ENCODE data around the gene SRSF7.
"Not testable (repeated sequence)": the region's sequence is repeated elsewhere in the genome, so short reads cannot be mapped to it uniquely, and the experiment has no call there.

Gene SRSF7

GRCh38 chr2:38737000-38737698, 14.0 kb downstream of the SRSF7 start:
- H3K4me3 ChIP-seq, H3K27ac ChIP-seq: not testable (repeated sequence)

DNA sequence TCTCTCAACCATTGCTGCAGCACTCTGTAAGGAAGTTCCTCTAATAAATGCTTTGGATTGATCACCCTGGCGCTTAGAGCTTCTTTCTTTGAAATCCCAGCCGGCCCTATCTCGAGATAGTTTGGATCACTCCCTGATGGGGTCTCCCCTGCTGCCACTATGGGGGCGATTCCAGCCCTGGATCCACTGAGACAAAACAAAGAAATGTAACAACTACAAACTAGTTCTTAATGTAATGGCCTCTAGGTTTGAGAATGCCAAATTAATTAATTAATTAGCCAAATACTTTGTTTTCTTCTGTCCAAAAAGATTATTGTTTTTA, 15.2 kb downstream of the SRSF7 start:
- Histone ChIP-seq H3K4me3 (no peak overlapping the region), H3K27ac (no peak overlapping the region)

DNA sequence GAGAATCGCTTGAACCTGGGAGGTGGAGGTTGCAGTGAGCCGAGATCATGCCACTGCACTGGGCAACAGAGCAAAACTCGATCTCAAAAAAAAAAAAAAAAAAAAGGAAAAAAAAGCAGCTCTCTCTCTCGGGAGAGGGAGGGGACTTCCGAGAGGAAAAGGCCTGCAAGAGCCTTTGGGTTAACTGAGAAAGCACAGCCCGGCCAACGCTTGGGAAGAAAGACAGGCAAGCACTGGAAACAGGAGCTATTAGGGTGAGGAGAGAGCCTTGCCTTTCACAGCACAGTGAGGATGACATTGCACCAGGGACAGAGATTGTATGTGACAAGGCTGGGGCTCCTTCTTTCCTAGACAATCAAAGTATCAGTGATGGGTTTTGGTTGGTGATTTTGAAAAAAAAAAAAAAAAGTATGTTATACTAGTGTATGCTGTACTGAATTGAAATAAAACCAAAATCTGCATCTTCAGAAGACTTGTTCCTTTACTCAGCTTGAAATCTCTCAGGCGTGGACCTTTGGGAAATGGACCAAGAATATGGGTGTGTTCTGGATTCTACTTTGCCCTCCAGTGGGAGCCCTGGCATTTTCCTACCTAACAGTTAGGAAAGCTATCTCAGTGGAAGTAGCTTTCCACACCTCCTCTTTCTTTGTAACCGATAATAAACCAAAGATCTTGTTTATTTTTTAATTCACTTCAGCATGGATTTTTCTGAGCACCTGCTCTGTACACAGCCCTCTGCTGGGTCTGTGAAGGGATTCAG, 16.7 kb downstream of the SRSF7 start:
- H3K27ac ChIP-seq: peak overlapping the region in 1 of 21 experiments; percentile 21
- H3K4me3 ChIP-seq: no peak overlapping the region

GRCh38 chr2:38733300-38733971, 17.7 kb downstream of the SRSF7 start:
- no peak overlapping the region for H3K4me3 ChIP-seq
- peak overlapping the region in 1 of 21 experiments; percentile 21 for H3K27ac ChIP-seq

- no peak overlapping the region for H3K4me3 ChIP-seq
- H3K27ac ChIP-seq: no peak overlapping the region
Observed at GRCh38 chr2:38731684-38732221, 19.4 kb downstream of the SRSF7 start.

GRCh38 chr2:38731090-38731489, 20.1 kb downstream of the SRSF7 start:
- H3K4me3 ChIP-seq: no peak overlapping the region
- no peak overlapping the region for H3K27ac ChIP-seq

DNA sequence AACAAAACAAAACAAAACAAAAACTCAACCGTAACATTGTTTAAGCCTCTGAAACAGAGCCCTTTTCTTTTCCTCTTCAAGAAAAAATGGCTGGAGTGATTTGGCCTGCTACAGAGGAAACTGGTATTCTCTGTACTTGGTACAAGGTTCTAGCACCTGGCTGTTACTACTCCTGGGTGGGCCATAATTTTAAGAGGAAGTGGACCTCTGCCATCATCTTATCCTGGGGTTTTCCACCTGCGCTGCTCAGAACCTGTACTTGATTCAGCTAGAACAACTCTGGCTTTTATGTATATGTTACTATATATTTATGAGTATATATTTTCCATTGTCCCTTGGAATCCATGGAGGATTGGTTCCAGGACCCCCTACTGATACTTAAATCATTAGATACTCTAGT, 22.5 kb downstream of the SRSF7 start:
- Histone ChIP-seq H3K4me3 (no peak overlapping the region), H3K27ac (no peak overlapping the region)

GRCh38 chr2:38727661-38728060, 23.5 kb downstream of the SRSF7 start:
- H3K4me3 ChIP-seq: no peak overlapping the region
- no peak overlapping the region for H3K27ac ChIP-seq

DNA sequence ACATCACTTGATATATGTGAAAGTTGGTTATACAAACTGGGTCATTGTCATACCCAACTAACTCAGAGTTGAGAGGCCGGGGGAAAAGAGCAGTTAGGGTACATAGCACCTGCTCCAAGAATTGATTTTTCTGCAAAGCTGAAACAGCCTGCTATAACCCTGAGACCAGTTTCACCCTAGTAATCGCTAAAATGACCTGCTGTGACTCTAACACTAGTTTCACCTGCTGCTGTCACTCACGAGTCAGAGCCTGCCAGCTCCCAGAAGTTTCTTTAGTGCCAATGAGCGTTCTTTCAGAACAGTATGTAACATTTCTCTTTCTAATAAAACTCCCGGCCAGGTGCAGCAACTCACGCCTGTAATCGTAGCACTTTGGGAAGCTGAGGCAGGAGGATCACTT, 28.0 kb downstream of the SRSF7 start:
- peak overlapping the region in 4 of 21 experiments; percentile 11 to 79 (median 41) for H3K27ac ChIP-seq
- H3K4me3 ChIP-seq: no peak overlapping the region

DNA sequence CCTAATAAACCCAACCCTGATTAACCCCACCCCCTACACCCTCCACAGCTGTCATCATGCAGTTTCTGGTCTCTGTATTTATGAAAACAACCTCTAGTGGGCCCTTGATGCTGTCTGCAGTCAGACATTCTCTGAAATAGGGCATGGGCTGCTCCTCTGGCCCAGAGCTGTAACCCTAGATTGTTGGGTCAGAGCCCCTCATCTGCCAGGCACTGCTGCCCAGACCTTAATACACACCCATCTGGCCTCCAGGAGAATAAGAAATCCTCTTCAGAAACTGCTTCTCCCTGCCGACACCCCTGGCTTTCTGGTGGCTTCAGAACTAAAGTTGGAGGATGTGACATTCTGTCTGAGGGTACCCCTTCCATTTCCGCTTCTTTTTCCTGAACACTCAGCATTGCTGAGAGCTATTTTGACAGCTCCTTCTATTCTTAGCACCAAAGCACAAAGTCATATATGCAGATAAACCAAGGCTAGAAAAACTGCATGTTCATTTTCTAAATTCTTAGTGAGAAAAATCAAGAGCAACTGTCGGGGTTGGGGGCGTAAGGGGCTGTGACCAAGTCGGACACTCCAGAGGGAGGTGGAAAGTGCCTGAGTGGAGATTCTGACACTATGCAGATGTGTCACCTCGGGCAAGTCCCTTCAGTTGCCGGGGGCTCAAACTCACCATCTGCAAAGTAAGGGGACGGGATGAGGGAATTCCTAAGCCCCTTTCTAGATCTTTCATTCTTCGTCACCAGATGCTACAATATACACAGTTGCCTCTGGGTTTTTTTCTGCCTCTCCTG, 28.7 kb downstream of the SRSF7 start:
- Histone ChIP-seq H3K4me3 (no peak overlapping the region), H3K27ac (peak overlapping the region in 5 of 21 experiments; percentile 11 to 79 (median 44))

GRCh38 chr2:38720613-38721241, 30.4 kb downstream of the SRSF7 start:
- peak overlapping the region in 8 of 21 experiments; percentile 17 to 58 (median 33) for H3K27ac ChIP-seq

GRCh38 chr2:38719706-38720105, 31.5 kb downstream of the SRSF7 start:
- Histone ChIP-seq H3K4me3 (no peak overlapping the region), H3K27ac (peak overlapping the region in 2 of 21 experiments; percentile 41 to 53)

More at GRCh38 chr2:38720613-38721241, 30.4 kb downstream of the SRSF7 start:
- no peak overlapping the region for H3K4me3 ChIP-seq

- H3K27ac ChIP-seq: no peak overlapping the region
- no peak overlapping the region for H3K4me3 ChIP-seq
Observed at GRCh38 chr2:38718601-38719000, 32.6 kb downstream of the SRSF7 start.

DNA sequence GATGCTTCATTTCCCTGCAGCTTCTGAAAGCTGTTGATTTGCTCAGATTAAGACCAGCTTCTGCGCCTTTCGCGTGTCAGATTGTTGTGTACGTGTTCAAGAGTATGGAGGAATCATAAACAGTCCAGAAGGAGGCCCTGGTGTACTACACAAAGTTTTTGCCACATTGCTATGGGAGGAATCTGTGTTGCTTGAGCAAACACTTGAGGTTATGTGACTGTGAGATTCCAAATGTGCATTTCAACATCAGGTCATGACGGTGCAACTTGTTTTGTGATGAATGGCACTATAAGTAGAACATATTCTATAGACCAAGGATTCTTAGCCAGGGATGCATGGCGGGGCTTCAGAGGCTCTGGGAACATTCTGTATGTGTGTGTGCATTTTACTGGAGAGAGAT, 35.0 kb downstream of the SRSF7 start:
- Histone ChIP-seq H3K4me3 (no peak overlapping the region), H3K27ac (no peak overlapping the region)

- not testable (repeated sequence) for H3K27ac ChIP-seq
Observed at GRCh38 chr2:38714941-38715340, 36.2 kb downstream of the SRSF7 start.

GRCh38 chr2:38713338-38713737, 37.8 kb downstream of the SRSF7 start:
- no peak overlapping the region for H3K27ac ChIP-seq

More at GRCh38 chr2:38714941-38715340, 36.2 kb downstream of the SRSF7 start:
- H3K4me3 ChIP-seq: not testable (repeated sequence)

GRCh38 chr2:38712871-38713270, 38.3 kb downstream of the SRSF7 start:
- no peak overlapping the region for H3K27ac ChIP-seq
- no peak overlapping the region for H3K4me3 ChIP-seq

More at GRCh38 chr2:38713338-38713737, 37.8 kb downstream of the SRSF7 start:
- no peak overlapping the region for H3K4me3 ChIP-seq

DNA sequence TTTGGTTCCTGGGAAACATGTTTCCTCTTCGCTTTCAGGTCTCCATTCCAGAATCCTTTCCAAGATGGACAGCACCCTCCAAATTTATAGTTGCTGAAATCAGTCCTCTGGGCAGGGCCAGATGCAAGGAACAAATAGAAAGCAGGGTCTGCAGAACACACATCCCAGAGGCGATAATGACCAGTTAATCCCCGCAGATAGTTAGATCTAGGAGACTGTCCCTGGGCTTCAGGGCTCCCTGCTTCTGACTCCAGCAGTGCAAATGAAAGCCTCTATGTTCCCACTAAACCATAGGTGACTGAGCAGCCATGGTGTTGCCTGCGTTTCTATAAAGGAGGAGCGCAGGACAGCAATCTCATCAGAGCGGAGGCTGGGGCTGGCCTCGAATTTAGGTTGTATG, 38.7 kb downstream of the SRSF7 start:
- no peak overlapping the region for H3K4me3 ChIP-seq
- no peak overlapping the region for H3K27ac ChIP-seq

DNA sequence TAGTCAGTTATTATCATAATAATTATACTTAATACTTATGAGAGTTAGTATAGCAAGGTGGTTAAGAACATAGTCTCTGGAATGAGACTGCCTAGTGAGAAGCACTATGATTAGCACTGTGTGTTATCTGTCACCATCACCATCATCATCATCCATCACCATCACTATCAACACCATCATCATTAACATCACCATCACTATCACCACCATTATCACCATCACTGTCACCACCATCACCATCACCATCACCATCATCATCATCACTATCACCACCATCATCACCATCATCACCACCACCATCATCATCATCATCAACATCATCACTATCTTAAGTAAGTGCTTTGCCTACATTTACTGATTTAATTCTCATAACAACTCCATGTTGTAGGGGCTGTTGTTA, 39.6 kb downstream of the SRSF7 start:
- H3K4me3 ChIP-seq: no peak overlapping the region
- H3K27ac ChIP-seq: no peak overlapping the region
